HPDE6-E6E7 (cell line): ENCODE data around the gene UHRF2.
"Not testable (repeated sequence)": the region's sequence is repeated elsewhere in the genome, so short reads cannot be mapped to it uniquely, and the experiment has no call there.

Experiments
- DNase-seq: peaks from one replicate; pipeline ENCODE4 v3.0.0; 2011; ENCODE audit warnings: missing footprints; ENCODE audit errors: extremely low spot score

Gene UHRF2

DNA sequence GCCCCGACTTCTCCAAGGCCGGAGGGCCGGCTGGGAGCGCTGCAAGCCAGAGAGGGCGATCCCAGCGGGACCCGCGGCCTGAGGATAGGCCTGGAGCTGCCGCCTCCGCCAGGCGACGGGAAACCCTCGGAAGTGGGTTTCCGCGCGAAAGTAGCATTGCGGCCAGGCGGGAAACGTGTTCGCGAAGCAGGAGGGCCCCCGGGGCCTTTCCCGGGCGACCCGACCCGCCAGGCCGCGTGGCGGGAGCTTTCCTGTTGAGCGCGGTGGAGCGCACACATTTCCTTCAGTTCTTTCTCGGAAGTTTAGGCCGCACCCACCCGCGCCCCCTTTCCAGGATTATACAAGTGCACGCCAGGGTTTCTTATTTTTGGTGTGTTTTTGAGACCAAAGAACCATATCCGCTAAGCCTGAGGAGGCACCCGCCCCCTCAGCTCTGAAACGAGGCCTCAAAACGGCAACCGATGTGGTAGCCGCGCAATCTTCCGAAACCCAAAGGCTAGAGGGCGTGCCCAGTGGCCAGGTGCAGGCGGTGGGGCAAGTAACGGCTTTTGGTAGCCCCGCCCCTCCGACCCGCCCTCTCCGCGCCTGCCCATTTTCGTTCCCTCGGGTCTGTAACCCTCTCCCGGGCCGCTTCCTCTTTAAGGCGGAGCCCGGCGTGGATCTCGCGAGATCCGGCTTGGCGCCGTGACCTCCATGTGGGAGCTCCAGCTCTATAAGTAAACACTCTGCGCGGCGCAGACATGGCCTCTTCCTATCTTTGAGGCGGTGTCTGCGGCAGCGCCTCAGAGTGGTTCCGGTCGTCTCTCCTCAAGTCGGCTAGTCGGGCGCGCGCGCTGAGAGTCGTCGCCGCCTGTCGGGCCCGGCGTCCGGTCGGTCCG is at the start of gene UHRF2:
TSS of gene UHRF2 (plus strand) at position 713 of the 878 bp plus-strand sequence. CDS start 292 bp downstream, outside the sequence.
- peak; percentile 96 for DNase-seq

DNA sequence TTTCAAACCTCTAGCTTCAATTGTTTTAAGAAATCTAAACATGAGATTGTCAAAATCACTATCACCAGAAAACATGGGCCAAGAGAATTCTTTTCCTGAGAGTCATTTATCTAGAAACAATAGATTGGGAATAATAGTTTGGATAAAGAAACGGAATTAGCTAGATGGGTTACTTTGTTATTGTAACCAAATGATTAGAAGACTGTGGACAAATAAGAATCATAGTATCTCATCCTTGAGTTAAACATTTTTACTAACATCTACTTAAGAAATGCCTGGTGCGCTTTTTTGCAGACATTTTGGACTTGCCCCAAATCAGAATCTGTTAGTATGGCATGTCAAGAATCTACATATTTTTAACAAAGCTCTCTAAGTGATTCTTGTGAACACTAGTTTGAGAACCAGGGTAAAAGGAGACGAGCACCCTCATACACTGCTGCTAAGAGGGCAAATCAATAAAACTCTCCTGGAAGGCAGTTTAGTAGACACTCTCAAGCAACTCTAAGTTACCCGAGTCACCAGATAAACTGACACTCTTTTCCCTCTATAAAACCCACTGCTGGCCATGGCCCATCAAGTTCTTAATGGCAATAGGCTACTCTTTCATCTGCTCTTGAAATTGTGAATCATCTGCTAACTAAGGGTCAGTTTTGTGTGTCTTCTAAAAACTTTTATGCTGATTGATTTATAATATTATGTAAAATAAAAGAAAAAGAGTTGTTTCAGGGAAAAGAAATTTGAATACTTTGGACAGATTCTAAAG is 45.7 kb upstream of the UHRF2 start:
- no peak for DNase-seq

DNA sequence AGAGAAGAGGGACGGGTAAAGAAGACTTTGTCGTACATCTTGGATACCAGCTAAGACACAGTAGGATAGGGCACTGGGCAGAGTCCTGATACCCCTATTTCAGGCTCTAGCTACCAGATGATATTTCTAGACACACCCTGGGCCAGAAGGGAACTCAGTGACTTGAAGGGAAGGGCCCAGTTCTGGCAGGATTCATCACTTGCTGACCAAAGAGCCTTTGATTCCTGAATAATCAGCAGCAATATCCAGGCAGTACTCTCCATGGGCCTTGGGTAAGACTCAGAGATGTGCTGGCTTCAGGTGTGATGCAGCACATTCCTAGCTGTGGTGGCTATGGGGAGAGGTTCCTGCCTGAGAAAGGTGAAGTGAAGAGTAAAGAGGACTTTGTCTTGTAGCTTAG is 44.2 kb upstream of the UHRF2 start:
- DNase-seq: no peak

GRCh38 chr9:6381477-6382012 is 31.5 kb upstream of the UHRF2 start:
- not testable (repeated sequence) for DNase-seq

DNA sequence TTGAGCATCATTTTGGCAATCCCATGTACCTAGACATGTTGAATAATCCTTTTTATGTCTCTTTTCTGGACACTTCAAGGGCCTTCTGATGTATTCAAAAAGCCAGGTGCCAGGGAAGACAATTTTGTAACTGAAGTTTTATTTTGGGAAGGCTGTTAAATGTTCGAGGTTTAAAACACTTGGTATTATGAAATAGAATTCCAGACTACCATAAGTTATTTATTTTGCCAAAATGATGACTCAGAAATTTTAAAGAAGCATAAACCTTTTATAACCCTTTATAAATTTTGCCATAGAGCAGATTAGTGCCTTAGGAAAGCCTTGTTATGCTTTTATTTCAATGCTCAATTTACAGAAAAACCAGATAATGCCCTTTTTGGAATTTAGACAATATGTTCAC is 30.3 kb upstream of the UHRF2 start:
- no peak for DNase-seq

DNA sequence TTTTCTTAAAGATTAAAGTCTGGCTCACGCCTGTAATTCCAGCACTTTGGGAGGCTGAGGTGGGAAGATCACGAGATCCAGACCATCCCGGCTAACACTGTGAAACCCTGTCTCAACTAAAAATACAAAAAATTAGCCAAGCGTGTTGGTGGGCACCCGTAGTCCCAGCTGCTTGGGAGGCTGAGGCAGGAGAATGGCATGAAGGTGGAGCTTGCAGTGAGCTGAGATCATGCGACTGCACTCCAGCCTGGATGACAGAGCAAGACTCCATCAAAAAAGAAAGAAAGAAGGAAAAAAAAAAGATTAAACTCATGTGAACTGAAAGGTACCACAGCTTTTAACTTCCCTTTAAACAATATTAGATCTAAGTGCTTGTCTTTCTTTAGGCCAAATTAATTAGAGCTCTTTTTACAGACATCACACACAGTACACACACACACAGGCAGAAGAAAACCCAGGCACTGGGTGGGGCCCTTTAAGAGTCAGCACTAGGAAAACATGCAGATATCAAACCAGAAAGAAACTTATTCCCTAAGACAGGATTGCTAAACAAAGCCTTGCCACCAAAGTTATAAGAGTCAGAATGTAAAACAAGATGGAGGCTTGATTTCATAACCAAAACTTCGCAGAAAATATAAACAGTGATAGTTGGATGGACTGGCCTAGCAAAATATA is 29.3 kb upstream of the UHRF2 start:
- no peak for DNase-seq

DNA sequence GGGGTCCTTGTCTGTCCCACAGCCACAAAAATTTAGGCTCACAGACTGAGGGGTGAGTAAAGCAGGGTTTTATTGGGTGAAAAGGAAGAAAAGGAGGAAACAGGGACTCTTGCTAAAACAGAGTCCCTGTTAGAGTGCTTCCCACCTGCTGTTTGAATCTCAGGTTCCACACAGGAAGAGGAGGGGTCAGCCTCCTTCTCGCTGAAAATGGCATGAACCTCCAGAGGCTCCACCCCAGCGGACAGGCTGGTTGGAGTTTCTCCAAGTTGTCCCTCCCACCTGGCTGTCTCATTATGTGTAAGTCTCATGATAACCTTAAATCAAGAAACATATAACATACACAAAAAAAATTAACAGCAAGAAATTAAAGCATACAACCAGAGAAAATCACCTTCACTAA is 28.3 kb upstream of the UHRF2 start:
- DNase-seq: no peak

GRCh38 chr9:6399071-6399470 is 13.9 kb upstream of the UHRF2 start:
- DNase-seq: no peak

DNA sequence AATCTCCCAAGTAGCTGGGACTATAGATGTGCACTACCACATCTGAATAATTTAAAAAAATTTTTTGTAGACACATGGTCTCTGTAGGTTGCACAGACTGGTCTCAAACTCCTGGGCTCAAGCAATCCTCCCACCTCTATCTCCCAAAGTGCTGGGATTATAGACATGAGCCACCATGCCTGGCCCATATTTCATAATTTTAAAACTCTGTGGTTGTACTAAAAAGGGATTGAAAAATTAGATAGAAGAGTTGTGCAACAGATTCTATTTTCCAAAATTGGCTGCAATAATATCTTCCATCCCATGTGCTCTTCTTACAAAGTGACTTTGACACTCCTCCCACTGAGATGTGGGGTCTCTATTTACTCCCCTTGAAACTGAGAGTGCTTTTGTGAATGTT is 7.6 kb upstream of the UHRF2 start:
- DNase-seq: no peak

DNA sequence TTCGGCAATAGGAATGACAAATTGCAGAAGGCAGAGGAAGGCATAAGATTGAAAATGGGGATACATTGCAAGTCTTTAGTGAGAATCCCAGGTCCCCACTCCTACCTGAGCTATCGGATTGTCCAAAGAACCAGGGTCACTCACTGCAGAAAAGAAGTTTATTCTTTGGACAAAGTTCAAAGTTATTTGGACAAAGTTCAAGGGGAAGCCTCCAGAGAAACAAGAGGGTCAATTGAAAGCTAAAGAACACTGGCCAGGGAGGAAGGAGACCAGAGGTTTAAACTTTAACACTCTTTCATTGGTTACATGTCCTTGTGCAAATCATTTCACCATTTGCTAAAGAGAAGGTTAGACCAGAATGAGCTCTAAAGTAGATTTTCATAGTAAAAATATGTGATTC is 5.2 kb upstream of the UHRF2 start:
- no peak for DNase-seq

DNA sequence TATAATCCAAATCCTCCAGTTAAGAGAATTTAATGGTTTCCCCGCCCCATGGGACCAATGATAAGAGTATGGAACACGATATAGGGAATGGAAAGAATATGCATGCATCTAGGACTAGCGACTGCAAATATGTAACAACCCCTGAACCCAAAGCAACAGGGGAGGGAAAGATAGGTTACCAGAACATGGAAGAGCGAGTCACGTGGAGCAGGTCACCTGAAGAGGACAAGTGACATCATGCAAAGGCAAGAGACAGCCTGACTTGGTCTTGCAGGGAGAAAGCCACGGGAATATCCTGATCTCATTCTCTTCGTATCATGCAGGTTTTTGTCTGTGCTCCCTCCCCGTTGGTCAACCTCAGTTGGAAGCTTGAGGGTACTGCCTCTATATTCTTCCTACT is 4.7 kb upstream of the UHRF2 start:
- DNase-seq: no peak

GRCh38 chr9:6409811-6410210 is 3.2 kb upstream of the UHRF2 start:
- no peak for DNase-seq

DNA sequence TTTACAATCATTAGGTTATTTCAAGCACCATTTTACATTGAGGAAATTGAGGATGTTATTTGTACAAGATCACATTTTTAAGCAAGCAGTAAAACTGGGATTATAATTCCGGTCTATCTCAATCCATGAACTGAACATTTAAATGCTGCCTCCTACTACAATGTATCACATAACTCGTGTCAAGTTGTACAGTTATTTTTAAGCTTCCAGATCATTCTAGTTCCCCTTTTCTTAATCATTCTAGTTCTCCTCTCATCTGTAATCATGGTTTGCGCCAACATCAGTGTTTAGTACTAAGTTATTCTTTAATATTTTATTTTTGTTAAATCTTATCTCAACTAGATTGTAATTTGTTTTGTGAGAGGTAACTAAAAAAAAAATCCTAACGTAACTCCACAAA is 2.4 kb upstream of the UHRF2 start:
- DNase-seq: no peak

GRCh38 chr9:6413365-6414246 is 607 bp downstream of the UHRF2 start:
- no peak for DNase-seq

GRCh38 chr9:6414247-6414641 is 1.2 kb downstream of the UHRF2 start:
- DNase-seq: no peak

DNA sequence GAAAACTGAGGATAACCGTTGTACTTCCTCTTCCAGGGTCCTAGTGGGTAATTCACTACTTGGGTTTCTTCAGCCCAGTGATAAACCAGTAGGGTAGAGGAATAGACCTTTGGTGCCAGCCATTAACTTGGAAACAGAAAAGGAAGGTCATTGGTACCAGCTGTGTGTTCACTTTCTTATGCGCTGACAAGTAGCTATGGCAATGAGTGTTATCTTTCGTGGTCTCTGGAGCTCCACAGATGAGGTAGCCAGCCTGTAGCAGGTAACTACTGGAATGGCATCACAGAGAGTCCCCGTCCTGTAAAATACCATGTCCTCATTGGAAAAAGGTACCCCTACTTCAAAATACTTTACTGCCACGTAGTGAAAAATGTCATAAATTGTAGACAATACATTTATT is 2.3 kb downstream of the UHRF2 start:
- no peak for DNase-seq

GRCh38 chr9:6417186-6417585 is 4.2 kb downstream of the UHRF2 start:
- DNase-seq: no peak

- no peak for DNase-seq
These were observed 5.8 kb downstream of the UHRF2 start for GRCh38 chr9:6418764-6419163.

DNA sequence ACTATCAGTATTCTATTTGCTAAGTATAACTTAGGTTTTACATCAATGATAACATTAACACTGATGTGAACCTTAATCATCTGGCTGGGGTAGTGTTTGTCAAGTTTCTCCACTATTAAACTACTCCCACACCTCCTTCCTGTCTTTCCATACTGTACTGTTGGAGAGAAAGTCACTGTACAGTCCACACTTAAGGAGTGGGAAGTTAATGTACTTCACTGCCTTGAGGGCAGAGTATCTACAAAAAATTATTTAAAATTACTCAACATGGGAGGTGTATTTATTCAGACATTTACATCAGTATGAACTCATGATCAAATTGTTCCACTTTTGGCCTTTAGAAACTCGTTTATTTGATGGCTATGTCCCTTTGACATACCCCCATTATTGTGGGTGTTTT is 11.9 kb downstream of the UHRF2 start:
- no peak for DNase-seq

DNA sequence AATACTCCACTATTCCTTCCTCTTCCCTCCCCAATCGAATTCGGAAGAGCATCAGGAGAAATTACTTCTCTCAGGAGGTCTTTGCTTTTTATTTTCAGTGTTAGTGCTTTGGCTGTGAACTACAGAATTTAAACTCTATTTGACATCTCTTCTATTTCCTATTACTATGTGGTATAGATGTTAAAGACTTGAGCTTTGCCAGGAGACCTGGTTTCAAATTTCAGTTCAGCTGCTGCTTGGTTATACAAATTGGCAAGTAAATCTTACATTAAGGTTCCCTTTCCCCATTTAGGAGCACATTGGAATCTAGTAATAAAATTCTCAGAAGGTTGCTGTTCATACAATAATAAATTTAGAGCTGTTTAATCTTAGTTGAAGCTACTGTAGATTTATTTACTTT is 13.1 kb downstream of the UHRF2 start:
- DNase-seq: no peak
